GM10248 (cell line): ENCODE data around the gene MISFA.

Experiments used
- CTCF ChIA-PET: fragments of 300-600 bp; sonication (Branson Sonifier 250); formaldehyde crosslinking; extraction: SDS; loops from one replicate; lab custom pipeline; 2021; ENCODE audit warnings: antibody characterized with exemption; lab: Yijun Ruan, JAX
- POLR2A ChIA-PET: fragments of 350-650 bp; sonication (Branson Sonifier 250); formaldehyde crosslinking; extraction: SDS; loops from one replicate; lab custom pipeline; 2020; ENCODE audit warnings: antibody characterized with exemption; lab: Yijun Ruan, JAX
- DNase-seq: peaks from one replicate; pipeline ENCODE4 v3.0.0; 2012; ENCODE audit errors: extremely low spot score
- TF ChIP-seq, protein P1 (sequence below): IDR thresholded peaks from 2 replicates; pipeline ENCODE4 v1.5.1; 2012; ENCODE audit warnings: mild to moderate bottlenecking, low read depth; ENCODE audit errors: extremely low read depth, missing control alignments, control extremely low read depth

MISFA gene

DNA sequence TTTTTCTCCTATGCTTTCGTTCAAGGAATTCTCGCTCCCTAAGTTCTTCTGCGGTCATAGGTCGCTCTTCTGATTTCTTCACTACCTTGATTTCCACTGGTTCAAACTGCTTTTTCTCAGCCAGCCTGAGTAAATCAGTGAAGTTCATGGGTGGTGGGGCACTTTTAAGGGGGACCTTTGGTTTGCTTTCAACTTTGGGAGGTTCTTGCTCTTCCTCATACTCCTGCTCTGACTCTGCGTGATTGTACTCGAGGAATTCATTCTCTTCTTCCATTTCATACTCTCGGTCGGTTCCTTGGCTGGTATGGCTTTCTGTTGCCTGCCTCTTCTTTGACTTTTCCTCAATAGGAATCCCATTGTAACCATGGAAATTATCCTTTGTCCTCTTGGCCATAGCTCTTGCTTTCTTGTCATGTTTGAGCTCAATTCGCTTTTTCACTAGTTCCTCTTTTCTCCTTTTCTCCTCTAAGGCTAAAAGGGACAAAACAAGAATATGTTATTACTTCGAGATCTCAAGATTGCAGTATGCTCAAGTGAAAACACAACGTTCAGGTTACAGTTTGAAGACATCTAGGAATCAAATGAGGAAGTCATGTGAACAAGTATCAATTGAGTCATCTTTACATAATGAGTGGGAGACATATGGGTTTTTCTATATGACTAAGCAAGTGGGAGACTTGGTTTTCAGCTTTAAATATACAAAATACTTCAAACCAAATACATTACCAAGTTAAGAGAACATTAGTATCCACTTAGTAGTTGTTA is 16.2 kb downstream of the MISFA start:
- CTCF ChIA-PET, result interaction anchor here (1.0 to 7.3 kb wide), 5 partner anchors 10 to 106 kb away, joined by 3 to 65 read pairs (median 3); partner anchors contain the start of gene SPTY2D1
- POLR2A ChIA-PET, result interaction anchor here (0.7 to 2.3 kb wide), 7 partner anchors 10 to 216 kb away, joined by 3 to 11 read pairs (median 4); partner anchors contain the start of gene SPTY2D1
- peak; percentile 80 for DNase-seq
- TF ChIP-seq, protein P1, sequence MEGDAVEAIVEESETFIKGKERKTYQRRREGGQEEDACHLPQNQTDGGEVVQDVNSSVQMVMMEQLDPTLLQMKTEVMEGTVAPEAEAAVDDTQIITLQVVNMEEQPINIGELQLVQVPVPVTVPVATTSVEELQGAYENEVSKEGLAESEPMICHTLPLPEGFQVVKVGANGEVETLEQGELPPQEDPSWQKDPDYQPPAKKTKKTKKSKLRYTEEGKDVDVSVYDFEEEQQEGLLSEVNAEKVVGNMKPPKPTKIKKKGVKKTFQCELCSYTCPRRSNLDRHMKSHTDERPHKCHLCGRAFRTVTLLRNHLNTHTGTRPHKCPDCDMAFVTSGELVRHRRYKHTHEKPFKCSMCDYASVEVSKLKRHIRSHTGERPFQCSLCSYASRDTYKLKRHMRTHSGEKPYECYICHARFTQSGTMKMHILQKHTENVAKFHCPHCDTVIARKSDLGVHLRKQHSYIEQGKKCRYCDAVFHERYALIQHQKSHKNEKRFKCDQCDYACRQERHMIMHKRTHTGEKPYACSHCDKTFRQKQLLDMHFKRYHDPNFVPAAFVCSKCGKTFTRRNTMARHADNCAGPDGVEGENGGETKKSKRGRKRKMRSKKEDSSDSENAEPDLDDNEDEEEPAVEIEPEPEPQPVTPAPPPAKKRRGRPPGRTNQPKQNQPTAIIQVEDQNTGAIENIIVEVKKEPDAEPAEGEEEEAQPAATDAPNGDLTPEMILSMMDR, result no peak

DNA sequence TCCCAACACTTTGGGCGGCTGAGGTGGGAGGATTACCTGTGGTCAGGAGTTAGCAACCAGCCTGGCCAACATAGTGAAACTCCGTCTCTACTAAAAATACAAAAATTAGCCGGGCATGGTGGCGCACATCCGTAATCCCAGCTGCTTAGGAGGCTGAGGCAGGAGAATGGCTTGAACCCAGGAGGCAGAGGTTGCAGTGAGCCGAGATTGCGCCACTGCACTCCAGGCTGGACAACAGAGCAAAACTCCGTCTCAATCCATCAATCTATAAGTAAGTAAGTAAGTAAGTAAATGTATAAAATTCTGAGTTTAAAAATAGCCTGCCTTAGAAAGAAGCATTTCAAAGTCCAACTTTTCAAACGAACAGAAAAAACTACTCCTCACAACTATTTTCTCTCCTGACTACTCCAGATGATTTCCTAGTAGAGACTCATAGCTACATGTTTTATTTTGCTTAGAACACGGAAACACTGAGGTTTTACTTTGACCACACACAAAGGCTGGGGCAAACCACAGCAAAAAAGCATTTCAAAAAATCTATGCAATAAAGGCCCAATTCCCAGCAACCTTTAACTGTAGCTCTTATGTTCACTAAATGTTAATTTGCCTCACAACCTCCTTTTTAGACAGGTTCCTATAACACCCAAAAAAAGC is 18.2 kb downstream of the MISFA start:
- TF ChIP-seq, protein P1, result no peak
- no peak for DNase-seq
- CTCF ChIA-PET, result interaction anchor here (1.6 to 7.3 kb wide), 2 partner anchors 13 to 104 kb away, joined by 4 to 65 read pairs; partner anchors contain the start of gene SPTY2D1
- POLR2A ChIA-PET, result interaction anchor here (0.6 to 0.7 kb wide), 2 partner anchors 13 to 18 kb away, joined by 5 to 11 read pairs; no protein-coding TSS in a partner anchor

GRCh38 chr11:18618342-18619025 is 18.9 kb downstream of the MISFA start:
- ChIA-PET POLR2A (interaction anchor here (0.5 kb wide), 1 partner anchor 14 kb away, joined by 4 read pairs; no protein-coding TSS in a partner anchor), CTCF (interaction anchor here (1.6 to 7.3 kb wide), 3 partner anchors 12 to 270 kb away, joined by 4 to 65 read pairs (median 4); partner anchors contain the start of gene SPTY2D1)
- TF ChIP-seq, protein P1, result no peak
- DNase-seq, result no peak

GRCh38 chr11:18623707-18624106 is 24.1 kb downstream of the MISFA start:
- no peak for DNase-seq
- ChIA-PET POLR2A (no interaction called here), CTCF (interaction anchor here (0.9 kb wide), 1 partner anchor 9 kb away, joined by 4 read pairs; no protein-coding TSS in a partner anchor)
- TF ChIP-seq, protein P1, result no peak

- TF ChIP-seq, protein P1, result no peak
- CTCF ChIA-PET, result interaction anchor here (0.9 kb wide), 1 partner anchor 9 kb away, joined by 4 read pairs; no protein-coding TSS in a partner anchor
- no peak for DNase-seq
- POLR2A ChIA-PET, result no interaction called here
Observed at GRCh38 chr11:18624161-18624560, 24.6 kb downstream of the MISFA start.

DNA sequence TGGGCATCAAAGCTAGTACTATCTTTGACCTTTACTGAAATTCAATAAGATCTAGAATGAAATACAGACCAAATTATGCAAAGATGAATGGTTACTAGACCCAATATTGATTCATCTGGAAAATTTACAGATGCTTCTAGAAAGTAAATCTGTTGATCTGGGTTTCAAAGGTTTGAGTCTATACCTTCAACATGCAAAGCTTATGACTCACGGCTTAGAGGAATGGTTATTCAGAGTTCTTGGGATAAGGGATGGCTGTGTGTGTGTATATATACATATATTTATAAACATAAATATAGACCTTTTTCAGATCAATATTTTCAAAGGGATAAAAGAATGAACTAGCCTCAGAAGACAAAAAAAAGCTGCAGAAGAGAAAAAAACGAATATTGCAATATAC is 33.3 kb downstream of the MISFA start:
- ChIA-PET CTCF (interaction anchor here (1.4 to 7.1 kb wide), 5 partner anchors 8 to 92 kb away, joined by 3 to 65 read pairs (median 6); no protein-coding TSS in a partner anchor), POLR2A (interaction anchor here (0.7 to 2.0 kb wide), 4 partner anchors 17 to 238 kb away, joined by 3 to 11 read pairs (median 4); partner anchors contain the start of gene LDHA)
- no peak for DNase-seq
- TF ChIP-seq, protein P1, result no peak
